Measurements from ENCODE around the gene CP. TPM values are rescaled to one million over a fixed set of nuclear protein-coding genes. Genes with fewer than 3 reads are reported as not detected.

The CP gene
- not detected for total RNA-seq (2013)
- polyA plus RNA-seq (under 1 TPM in 1 of 3 donors, not detected in 2; 0.04 TPM), polyA minus RNA-seq (not detected in 2 replicates), total RNA-seq (0 to 3.3 (median 0.20) reads per million in 11 experiments)

DNA sequence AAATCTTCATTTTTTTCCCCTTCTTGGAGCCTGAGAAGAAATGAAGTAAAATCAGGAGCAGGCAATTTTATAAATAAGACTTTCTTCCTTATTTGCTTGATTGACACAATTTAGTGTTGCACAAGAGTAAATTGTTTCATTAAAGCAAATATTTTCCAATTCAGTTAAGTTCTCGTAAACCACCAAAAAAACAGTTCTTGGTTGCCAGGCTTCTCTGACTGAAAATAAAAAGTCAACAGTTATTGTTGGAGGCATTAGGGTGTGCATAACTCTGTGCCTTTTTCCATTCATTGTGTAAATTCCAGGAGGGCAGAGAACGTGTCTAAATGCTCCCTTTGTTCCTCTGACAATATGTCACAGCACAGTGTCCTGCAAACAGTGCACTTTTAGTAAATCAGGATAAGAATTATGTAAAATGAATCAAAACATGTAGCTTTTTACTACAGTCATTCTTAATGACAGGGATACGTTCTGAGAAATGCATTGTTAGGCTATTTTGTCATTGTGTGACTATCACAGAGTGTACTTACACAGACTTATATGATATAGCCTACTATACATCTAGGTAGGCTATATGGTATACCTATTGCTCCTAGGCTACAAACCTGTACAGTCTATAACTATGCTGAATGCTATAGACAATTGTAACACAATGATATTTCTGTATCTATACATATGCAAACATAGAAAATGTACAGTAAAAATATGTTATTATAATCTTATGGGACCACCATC lies at the start of gene CP:
CP (minus strand) TSS at position 47 of the 735 bp plus-strand sequence; CDS start at position 10, 37 bp downstream.
- Mint-ChIP-seq H3K9me3 (no peaks in the 10 kb centered on the region), H3K27me3 (ENCODE audit: low read depth in 3 of 3) (no peaks in the 10 kb centered on the region), H3K27ac (peak within 1 kb of the TSS in 1 of 7 donors; percentile 50), H3K4me1 (peaks cover 17% of the 10 kb centered on the region), H3K4me3 (no peak within 1 kb of the TSS), H3K36me3 (no peaks in the 10 kb centered on the region)
- H2AFZ ChIP-seq (ENCODE audit: insufficient read depth, low read depth, low read length, poor library complexity, severe bottlenecking) = no peak within 1 kb of the TSS
- no peaks in the 10 kb centered on the region for H4K20me1 ChIP-seq (ENCODE audit: insufficient read depth, low read length)
- H3K27me3 ChIP-seq (ENCODE audit: control insufficient read depth in 2 of 2, insufficient read depth in 2 of 2, low read length in 2 of 2) = no peaks in the 10 kb centered on the region
- H3K4me2 ChIP-seq (replicated peaks; ENCODE audit: extremely low read depth, low read length, poor library complexity, severe bottlenecking) = no peak within 1 kb of the TSS
- no peak within 1 kb of the TSS for H3K4me3 ChIP-seq (replicated peaks in 1 of 3; ENCODE audit: low read depth in 2 of 3, low read length in 3 of 3)
- TF ChIP-seq, protein P1, sequence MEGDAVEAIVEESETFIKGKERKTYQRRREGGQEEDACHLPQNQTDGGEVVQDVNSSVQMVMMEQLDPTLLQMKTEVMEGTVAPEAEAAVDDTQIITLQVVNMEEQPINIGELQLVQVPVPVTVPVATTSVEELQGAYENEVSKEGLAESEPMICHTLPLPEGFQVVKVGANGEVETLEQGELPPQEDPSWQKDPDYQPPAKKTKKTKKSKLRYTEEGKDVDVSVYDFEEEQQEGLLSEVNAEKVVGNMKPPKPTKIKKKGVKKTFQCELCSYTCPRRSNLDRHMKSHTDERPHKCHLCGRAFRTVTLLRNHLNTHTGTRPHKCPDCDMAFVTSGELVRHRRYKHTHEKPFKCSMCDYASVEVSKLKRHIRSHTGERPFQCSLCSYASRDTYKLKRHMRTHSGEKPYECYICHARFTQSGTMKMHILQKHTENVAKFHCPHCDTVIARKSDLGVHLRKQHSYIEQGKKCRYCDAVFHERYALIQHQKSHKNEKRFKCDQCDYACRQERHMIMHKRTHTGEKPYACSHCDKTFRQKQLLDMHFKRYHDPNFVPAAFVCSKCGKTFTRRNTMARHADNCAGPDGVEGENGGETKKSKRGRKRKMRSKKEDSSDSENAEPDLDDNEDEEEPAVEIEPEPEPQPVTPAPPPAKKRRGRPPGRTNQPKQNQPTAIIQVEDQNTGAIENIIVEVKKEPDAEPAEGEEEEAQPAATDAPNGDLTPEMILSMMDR (IDR thresholded peaks at IDR 0.05) = no peak
- H3K27ac ChIP-seq (ENCODE audit: low read depth in 1 of 2, low read length in 2 of 2) = no peak within 1 kb of the TSS
- no peaks in the 10 kb centered on the region for H3K36me3 ChIP-seq (replicated peaks in 1 of 2; ENCODE audit: control insufficient read depth in 1 of 2, insufficient read depth in 2 of 2, low read length in 2 of 2)
- no peak for DNase-seq
- no peaks in the 10 kb centered on the region for H3K9me3 ChIP-seq (replicated peaks in 1 of 2; ENCODE audit: control insufficient read depth in 1 of 2, insufficient read depth in 1 of 2, low read length in 2 of 2)
- WGBS (ENCODE audit: insufficient coverage) = no CpG with 5 or more reads among the region's 3 CpGs
- intact Hi-C loops (cut with micrococcal nuclease) = no loop called here
- H3K79me2 ChIP-seq (ENCODE audit: insufficient read depth, low read length) = no peaks in the 10 kb centered on the region
- no peak within 1 kb of the TSS for H3K9ac ChIP-seq (ENCODE audit: insufficient read depth, low read length, poor library complexity, severe bottlenecking)
- peaks cover 11 to 14% of the 10 kb centered on the region in 2 donors for H3K4me1 ChIP-seq (ENCODE audit: control insufficient read depth in 1 of 2, insufficient read depth in 2 of 2, low read length in 2 of 2)

DNA sequence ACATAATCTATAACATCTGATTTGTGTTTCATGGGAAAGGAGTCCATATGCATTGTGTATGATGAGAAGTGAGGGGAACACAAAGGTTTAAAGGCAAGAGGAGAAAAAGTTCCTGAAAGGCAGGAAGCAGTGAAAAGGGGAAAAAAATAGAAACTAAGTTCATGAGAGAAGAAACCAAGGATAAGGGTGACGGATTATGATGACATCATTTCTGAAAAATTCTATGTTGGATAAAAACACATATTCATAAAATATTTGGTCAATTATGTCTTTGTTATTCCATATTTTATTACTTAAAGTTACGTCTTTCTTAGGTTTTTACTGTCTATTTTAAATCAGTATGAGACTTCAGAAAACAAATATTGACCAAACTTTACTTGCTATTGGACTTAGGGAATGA lies 48.6 kb upstream of the CP start:
- Histone ChIP-seq H3K27me3 (ENCODE audit: control insufficient read depth in 2 of 2, insufficient read depth in 2 of 2, low read length in 2 of 2) (no peaks in the 10 kb centered on the region), H3K4me2 (replicated peaks; ENCODE audit: extremely low read depth, low read length, poor library complexity, severe bottlenecking) (no peak overlapping the region), H3K27ac (ENCODE audit: low read depth in 1 of 2, low read length in 2 of 2) (no peak overlapping the region), H3K4me3 (replicated peaks in 1 of 3; ENCODE audit: low read depth in 2 of 3, low read length in 3 of 3) (no peak overlapping the region), H3K9ac (ENCODE audit: insufficient read depth, low read length, poor library complexity, severe bottlenecking) (no peak overlapping the region), H3K9me3 (replicated peaks in 1 of 2; ENCODE audit: control insufficient read depth in 1 of 2, insufficient read depth in 1 of 2, low read length in 2 of 2) (no peaks in the 10 kb centered on the region), H3K36me3 (replicated peaks in 1 of 2; ENCODE audit: control insufficient read depth in 1 of 2, insufficient read depth in 2 of 2, low read length in 2 of 2) (no peaks in the 10 kb centered on the region), H2AFZ (ENCODE audit: insufficient read depth, low read depth, low read length, poor library complexity, severe bottlenecking) (no peak overlapping the region), H3K79me2 (ENCODE audit: insufficient read depth, low read length) (no peaks in the 10 kb centered on the region), H4K20me1 (ENCODE audit: insufficient read depth, low read length) (no peaks in the 10 kb centered on the region), H3K4me1 (ENCODE audit: control insufficient read depth in 1 of 2, insufficient read depth in 2 of 2, low read length in 2 of 2) (no peaks in the 10 kb centered on the region)
- no CpG with 5 or more reads among the region's 2 CpGs for WGBS (ENCODE audit: insufficient coverage)
- Mint-ChIP-seq H3K36me3 (no peaks in the 10 kb centered on the region), H3K9me3 (no peaks in the 10 kb centered on the region), H3K27ac (no peak overlapping the region), H3K4me3 (no peak overlapping the region), H3K27me3 (ENCODE audit: low read depth in 3 of 3) (no peaks in the 10 kb centered on the region), H3K4me1 (no peaks in the 10 kb centered on the region)
- intact Hi-C loops (cut with micrococcal nuclease) = loop anchor here (10.0 kb wide), 1 partner anchor 315 kb away; no protein-coding TSS in a partner anchor
- TF ChIP-seq, protein P1 (IDR thresholded peaks at IDR 0.05) = no peak
- DNase-seq = no peak

All from CD14-positive monocyte (primary cell).